ENCODE results near the gene NTM. TPM values are rescaled to one million over a fixed set of nuclear protein-coding genes. Genes with fewer than 3 reads are reported as not detected.

Gene NTM
- total RNA-seq, 1 experiment from 2014 or later = 8.6 TPM

- Histone ChIP-seq H3K9me3 (ENCODE audit: low read depth, low read length, poor library complexity, severe bottlenecking) (no peaks in the 10 kb centered on the region), H3K27ac (ENCODE audit: low read depth, low read length, poor library complexity, severe bottlenecking) (no peak overlapping the region), H3K4me3 (ENCODE audit: low read depth, low read length, poor library complexity, severe bottlenecking) (no peak overlapping the region), H3K4me1 (ENCODE audit: insufficient read depth, low read length, poor library complexity, severe bottlenecking) (no peaks in the 10 kb centered on the region), H3K27me3 (replicated peaks; ENCODE audit: insufficient read depth, low read depth, low read length, poor library complexity) (peaks cover 45% of the 10 kb centered on the region), H3K36me3 (ENCODE audit: insufficient read depth, low read length, poor library complexity, severe bottlenecking) (no peaks in the 10 kb centered on the region)
- no peak for TF ChIP-seq CTCF (conservative IDR thresholded peaks at IDR 0.05; ENCODE audit: low read depth, low read length)
- TF ChIP-seq EZH2 (IDR thresholded peaks at IDR 0.05; ENCODE audit: borderline replicate concordance, low read depth, low read length, poor library complexity, severe bottlenecking) = no peak
- CTCF ChIA-PET = no interaction called here
- no peak for DNase-seq (ENCODE audit: low spot score)
- BruUV-seq (replicated peaks) = no TSS peak
- intact Hi-C loops (cut with micrococcal nuclease; ENCODE audit: unreplicated experiment) = no loop called here
- POLR2A ChIA-PET (ENCODE audit: low non-redundant PET) = no interaction called here
Observed at GRCh38 chr11:131662993-131663392, 292.6 kb downstream of the NTM start.

GRCh38 chr11:131663405-131664200 lies 293.2 kb downstream of the NTM start:
- intact Hi-C loops (cut with micrococcal nuclease; ENCODE audit: unreplicated experiment) = no loop called here
- H3K27ac ChIP-seq (ENCODE audit: low read depth, low read length, poor library complexity, severe bottlenecking) = no peak overlapping the region
- H3K36me3 ChIP-seq (ENCODE audit: insufficient read depth, low read length, poor library complexity, severe bottlenecking) = no peaks in the 10 kb centered on the region
- BruUV-seq (replicated peaks) = no TSS peak
- POLR2A ChIA-PET (ENCODE audit: low non-redundant PET) = no interaction called here
- no peak overlapping the region for H3K4me3 ChIP-seq (ENCODE audit: low read depth, low read length, poor library complexity, severe bottlenecking)
- no peak for TF ChIP-seq EZH2 (IDR thresholded peaks at IDR 0.05; ENCODE audit: borderline replicate concordance, low read depth, low read length, poor library complexity, severe bottlenecking)
- no peaks in the 10 kb centered on the region for H3K4me1 ChIP-seq (ENCODE audit: insufficient read depth, low read length, poor library complexity, severe bottlenecking)
- no peak for DNase-seq (ENCODE audit: low spot score)
- H3K9me3 ChIP-seq (ENCODE audit: low read depth, low read length, poor library complexity, severe bottlenecking) = no peaks in the 10 kb centered on the region
- H3K27me3 ChIP-seq (replicated peaks; ENCODE audit: insufficient read depth, low read depth, low read length, poor library complexity) = peaks cover 40% of the 10 kb centered on the region
- CTCF ChIA-PET = no interaction called here

DNA sequence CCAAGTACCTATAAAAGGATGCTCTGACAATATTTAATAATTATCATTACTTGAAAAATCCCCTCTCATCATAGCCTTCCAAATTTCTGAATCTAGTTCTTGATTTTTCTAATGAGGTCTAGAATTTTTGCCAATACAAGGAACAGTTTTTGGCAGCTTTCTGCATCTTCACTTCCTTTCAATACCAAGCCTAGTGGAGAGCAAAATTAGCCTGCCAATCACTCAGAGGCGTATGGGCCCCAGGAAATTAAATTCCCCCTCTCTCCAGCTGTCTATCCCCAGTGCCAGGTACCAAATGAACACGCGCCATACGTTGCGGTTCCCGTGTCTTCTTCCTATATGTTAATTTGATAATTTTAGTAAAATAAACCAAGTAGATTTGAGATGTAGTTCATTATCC lies 293.9 kb downstream of the NTM start:
- no peaks in the 10 kb centered on the region for H3K36me3 ChIP-seq (ENCODE audit: insufficient read depth, low read length, poor library complexity, severe bottlenecking)
- BruUV-seq (replicated peaks) = no TSS peak
- intact Hi-C loops (cut with micrococcal nuclease; ENCODE audit: unreplicated experiment) = no loop called here
- H3K27me3 ChIP-seq (replicated peaks; ENCODE audit: insufficient read depth, low read depth, low read length, poor library complexity) = peaks cover 33% of the 10 kb centered on the region
- H3K9me3 ChIP-seq (ENCODE audit: low read depth, low read length, poor library complexity, severe bottlenecking) = no peaks in the 10 kb centered on the region
- CTCF ChIA-PET = no interaction called here
- TF ChIP-seq CTCF (conservative IDR thresholded peaks at IDR 0.05; ENCODE audit: low read depth, low read length) (no peak), EZH2 (IDR thresholded peaks at IDR 0.05; ENCODE audit: borderline replicate concordance, low read depth, low read length, poor library complexity, severe bottlenecking) (no peak)
- no peak overlapping the region for H3K4me3 ChIP-seq (ENCODE audit: low read depth, low read length, poor library complexity, severe bottlenecking)
- no peak overlapping the region for H3K27ac ChIP-seq (ENCODE audit: low read depth, low read length, poor library complexity, severe bottlenecking)
- POLR2A ChIA-PET (ENCODE audit: low non-redundant PET) = no interaction called here
- H3K4me1 ChIP-seq (ENCODE audit: insufficient read depth, low read length, poor library complexity, severe bottlenecking) = no peaks in the 10 kb centered on the region
- no peak for DNase-seq (ENCODE audit: low spot score)

DNA sequence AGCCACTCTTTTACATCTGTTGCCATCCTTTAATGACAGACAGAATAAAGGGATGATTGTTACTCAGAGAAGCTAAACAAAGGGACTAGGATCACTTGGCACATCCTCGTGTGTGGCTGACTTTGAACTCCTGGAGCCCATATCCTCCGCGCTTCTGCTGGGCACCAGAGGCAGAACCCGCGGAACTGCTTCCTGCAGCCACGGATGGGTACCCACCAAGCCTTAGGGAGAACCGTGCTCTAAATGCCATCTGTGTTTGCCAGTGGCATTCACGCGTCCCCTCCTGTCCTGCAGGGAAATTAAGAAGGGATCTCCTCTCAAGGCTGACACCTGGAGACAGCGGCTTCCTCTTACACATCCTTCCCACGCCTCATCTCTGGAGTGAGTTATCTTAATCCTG lies 294.4 kb downstream of the NTM start:
- Histone ChIP-seq H3K9me3 (ENCODE audit: low read depth, low read length, poor library complexity, severe bottlenecking) (no peaks in the 10 kb centered on the region), H3K27me3 (replicated peaks; ENCODE audit: insufficient read depth, low read depth, low read length, poor library complexity) (peaks cover 28% of the 10 kb centered on the region), H3K36me3 (ENCODE audit: insufficient read depth, low read length, poor library complexity, severe bottlenecking) (no peaks in the 10 kb centered on the region), H3K4me3 (ENCODE audit: low read depth, low read length, poor library complexity, severe bottlenecking) (no peak overlapping the region), H3K27ac (ENCODE audit: low read depth, low read length, poor library complexity, severe bottlenecking) (no peak overlapping the region), H3K4me1 (ENCODE audit: insufficient read depth, low read length, poor library complexity, severe bottlenecking) (no peaks in the 10 kb centered on the region)
- DNase-seq (ENCODE audit: low spot score) = no peak
- ChIA-PET POLR2A (ENCODE audit: low non-redundant PET) (no interaction called here), CTCF (no interaction called here)
- TF ChIP-seq EZH2 (IDR thresholded peaks at IDR 0.05; ENCODE audit: borderline replicate concordance, low read depth, low read length, poor library complexity, severe bottlenecking) (no peak), CTCF (conservative IDR thresholded peaks at IDR 0.05; ENCODE audit: low read depth, low read length) (no peak)
- intact Hi-C loops (cut with micrococcal nuclease; ENCODE audit: unreplicated experiment) = no loop called here
- no TSS peak for BruUV-seq (replicated peaks)
